Fibroblast of skin of right quadriceps (primary cell): Measurements from ENCODE around the gene MYL4.
"Not testable (repeated sequence)": the region's sequence is repeated elsewhere in the genome, so short reads cannot be mapped to it uniquely, and the experiment has no call there.

Experiments
- DNase-seq: peaks from one replicate; pipeline ENCODE4 v3.0.0-alpha.2; 2013

The MYL4 gene

GRCh38 chr17:47193931-47194511, 15.1 kb upstream of the MYL4 start:
- DNase-seq, result no peak

DNA sequence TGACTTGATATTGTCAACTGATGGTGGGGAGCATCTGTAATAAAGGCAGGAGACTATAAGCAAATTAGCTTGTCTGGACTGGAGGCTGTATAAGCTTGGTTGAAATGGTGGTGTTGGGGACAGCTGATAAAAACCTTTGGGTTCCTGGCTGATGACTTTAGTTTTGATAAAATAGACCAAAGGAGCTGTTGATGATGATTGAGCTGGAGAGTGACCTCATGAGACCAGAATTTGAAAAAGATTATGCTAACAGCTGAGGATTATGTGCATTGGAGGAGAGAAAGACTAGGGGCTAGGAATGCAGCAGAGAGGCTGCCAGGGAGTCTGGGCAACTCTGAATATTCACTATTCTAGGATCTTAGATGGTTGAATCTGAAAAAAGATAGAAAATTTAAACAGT, 11.3 kb upstream of the MYL4 start:
- no peak for DNase-seq

- no peak for DNase-seq
Observed at GRCh38 chr17:47199627-47200324, 9.4 kb upstream of the MYL4 start.

DNA sequence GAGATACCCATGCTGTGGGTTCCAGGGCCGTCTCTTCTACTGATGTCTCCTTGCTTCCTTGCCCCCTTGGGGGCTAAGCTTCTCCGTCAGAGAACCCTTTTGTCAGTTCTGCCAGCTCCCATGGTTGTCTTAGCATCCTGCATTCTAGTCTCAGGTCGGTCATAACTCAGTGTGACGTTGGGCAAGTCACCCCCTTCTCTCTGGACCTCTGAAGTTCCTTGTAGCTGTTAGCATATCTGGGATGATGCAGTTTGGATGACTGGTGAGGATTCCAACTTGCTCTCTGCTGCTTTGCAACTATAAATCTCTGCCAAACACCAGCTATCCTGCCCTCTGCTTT, 8.9 kb upstream of the MYL4 start:
- no peak for DNase-seq

GRCh38 chr17:47201166-47201565, 8.0 kb upstream of the MYL4 start:
- DNase-seq, result no peak

DNA sequence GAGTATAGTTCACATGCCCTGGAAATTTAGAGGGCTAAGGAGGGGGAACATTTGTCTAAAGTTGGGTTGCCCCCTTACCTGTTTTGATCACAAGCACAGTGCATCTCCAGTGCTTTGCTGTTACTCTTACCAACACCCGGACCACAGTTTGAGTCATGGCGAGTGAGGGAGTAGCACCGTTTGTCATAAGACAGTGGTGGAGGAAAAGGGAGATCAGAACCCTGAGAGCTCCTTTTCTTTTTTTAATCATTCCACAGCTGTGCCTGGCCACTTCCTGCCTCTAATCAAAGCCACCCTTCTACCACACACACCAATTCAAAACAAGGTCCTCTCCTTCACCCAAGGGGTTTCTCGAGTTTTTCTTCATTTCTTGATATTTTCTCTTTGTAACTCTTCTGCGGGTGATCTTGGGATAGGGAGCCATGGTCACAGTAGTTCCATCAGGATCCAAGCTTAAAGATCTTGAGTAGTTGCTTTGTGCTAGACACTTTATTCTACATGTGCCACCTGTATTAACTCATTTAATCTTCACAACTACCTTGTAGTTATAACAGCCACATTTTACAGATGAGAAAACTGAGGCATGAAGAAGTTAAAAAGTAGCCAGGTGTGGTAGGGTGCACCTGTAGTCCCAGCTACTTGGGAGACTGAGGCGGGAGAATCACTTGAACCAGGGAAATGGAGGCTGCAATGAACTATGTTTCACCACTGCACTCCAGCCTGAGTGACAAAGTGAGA, 5.0 kb upstream of the MYL4 start:
- DNase-seq, result peak; percentile 64

- DNase-seq, result peak; percentile 47
Observed at GRCh38 chr17:47204722-47205418, 4.3 kb upstream of the MYL4 start.

- DNase-seq, result peak; percentile 89
Observed at GRCh38 chr17:47205419-47205963, 3.7 kb upstream of the MYL4 start.

- DNase-seq, result no peak
Observed at GRCh38 chr17:47207143-47208067, 1.7 kb upstream of the MYL4 start.

DNA sequence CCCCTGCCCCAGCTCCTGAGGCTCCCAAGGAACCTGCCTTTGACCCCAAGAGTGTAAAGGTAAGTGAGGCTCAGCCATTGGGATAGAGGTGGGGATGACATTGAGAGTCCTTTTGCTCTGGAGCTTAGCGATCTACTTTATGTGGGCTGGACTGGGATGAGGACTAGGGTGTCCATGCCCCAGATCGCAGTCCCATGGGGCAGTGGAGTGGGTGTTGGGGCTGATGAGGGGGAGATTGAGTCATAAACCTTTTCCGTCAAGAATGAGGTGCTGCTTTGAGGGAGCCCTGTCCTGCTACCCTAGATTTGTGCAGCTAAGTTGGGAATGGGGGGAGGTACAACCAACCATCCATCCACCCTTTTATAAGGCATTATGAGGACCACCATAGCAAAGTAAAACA, 351 bp downstream of the MYL4 start:
- DNase-seq, result no peak

DNA sequence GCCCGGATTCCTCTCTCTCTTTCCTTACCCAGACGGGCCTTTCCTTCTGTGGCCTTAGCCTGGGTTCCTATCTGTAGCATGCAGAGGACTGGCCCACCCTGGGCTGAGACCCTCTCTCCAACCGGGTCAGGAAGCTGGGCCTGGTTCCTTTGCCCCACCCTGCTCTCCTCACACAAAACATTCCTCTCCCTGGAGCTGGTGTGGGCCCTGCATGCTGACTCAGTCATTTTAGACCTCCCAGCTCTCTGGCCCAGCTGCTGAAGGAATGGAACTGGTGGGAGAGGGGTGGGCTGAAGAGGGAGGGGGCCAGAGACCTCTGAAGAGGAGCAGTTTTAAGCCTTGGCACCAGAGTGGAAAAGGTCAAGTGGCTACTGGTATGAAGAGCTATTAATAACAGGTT, 957 bp downstream of the MYL4 start:
- DNase-seq, result no peak

DNA sequence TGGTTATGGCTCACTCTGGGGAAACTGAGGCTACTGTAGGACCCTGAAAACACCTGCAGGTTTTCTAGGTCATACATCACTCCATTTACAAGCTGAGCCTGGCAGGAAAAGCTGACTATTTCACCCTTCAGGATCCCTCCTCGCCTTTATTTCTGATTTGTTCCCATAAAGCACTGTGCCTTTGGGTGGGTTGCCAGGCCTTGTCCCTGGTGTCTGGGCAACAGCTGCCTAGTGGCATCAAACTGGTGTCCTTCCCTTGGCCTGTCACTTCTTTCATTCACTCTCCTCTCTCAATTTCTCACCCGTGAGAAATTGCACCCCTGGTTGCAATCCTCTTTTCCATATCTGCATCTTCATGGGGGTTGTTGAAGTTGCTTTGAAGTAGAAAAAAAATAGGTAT, 1.6 kb downstream of the MYL4 start:
- DNase-seq, result no peak

DNA sequence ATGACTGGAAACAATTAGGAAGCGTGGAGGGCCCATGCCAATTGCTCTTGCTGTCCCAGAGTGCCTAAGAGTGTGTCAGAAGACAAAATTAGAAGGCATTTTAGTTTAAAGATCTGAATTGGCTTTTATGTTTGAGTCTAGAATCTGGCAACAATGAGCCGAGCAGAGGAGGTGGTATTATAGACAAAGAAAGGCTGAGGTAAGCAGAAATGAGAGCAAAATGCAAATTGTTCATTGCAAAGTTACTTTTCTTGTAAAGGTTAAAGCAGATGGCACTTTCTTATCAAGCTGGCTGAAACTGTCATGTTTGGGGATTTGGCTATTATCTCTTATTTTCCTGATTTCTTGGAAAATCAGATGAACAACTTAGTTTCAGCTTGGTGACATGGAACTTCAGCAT, 3.3 kb downstream of the MYL4 start:
- no peak for DNase-seq

DNA sequence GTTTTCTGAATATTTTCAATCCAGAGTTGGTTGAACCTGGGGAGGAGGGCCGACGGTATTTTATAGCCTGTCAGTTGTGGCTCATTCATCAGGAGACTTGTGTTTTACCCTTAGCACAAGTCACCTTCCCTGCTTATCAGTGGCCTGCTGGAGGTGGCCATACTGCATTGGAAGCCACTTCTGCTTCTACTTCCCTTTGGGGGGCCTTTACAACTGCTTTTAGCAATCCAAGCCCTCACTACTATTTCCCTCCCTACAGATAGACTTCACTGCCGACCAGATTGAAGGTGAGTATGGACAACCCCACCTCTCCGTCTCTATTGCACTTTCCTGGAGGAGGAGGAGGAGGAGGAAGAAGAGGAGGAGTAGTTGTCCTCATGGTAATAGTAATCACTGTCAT, 4.4 kb downstream of the MYL4 start:
- DNase-seq, result no peak

GRCh38 chr17:47214931-47215330, 5.8 kb downstream of the MYL4 start:
- no peak for DNase-seq

GRCh38 chr17:47216821-47217220, 7.7 kb downstream of the MYL4 start:
- not testable (repeated sequence) for DNase-seq

DNA sequence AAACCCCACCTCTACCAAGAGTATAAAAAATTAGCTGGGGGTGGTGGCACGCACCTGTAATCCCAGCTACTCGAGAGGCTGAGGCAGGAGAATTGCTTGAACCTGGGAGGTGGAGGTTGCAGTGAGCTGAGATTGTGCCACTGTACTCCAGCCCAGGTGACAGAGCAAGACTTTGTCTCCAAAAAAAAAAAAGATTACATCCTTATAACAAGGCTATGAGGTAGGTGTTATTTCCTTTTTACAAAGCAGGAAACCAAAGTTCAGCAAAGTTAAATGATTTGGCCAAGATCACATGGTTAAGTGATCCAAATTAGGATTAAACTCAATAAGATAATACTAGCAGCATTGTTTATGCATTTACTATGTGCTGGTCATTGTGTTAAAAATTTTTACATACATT, 8.1 kb downstream of the MYL4 start:
- DNase-seq, result not testable (repeated sequence)

GRCh38 chr17:47218896-47219430, 9.8 kb downstream of the MYL4 start:
- DNase-seq, result no peak

DNA sequence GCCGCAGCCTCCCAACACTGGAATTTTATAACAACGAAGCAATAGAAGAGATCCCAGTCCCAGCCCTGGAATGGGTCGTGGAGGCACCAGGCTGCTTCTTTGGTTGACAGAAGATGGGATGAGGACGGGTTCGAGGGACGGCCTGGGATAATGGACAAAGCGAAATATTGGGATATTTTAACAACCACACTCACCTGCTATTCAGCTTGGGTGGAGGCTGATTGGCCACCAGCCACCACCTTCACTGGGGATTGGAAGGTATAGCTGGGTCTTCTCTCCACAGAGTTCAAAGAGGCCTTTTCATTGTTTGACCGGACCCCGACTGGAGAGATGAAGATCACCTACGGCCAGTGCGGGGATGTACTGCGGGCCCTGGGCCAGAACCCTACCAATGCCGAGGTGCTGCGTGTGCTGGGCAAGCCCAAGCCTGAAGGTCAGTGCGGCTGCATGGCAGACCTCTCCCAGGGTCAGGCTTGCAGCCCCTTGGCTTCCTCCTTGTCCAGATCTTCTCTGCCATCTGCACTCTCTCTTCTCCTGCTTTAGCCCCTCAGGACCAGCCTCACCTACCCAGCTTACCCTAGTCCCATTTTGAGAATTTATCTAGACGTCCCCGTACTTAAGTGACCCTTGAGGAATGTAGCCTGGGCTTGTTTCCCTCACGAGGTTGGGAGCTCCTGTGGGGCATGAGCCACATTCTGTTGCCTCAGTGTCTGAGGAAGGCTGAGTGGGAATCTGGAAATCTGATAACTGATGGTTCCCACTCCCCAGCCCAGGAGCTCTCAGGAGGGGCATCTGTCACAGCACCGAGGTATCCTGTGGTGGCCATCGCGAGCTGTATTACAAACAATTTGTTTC, 10.7 kb downstream of the MYL4 start:
- no peak for DNase-seq

GRCh38 chr17:47220531-47220999, 11.4 kb downstream of the MYL4 start:
- no peak for DNase-seq

GRCh38 chr17:47221154-47221553, 12.0 kb downstream of the MYL4 start:
- DNase-seq, result no peak
